SK-N-SH treated with all-trans-retinoic acid at 6 μM for 48 hours (cell line): ENCODE results near the gene FOXF1.

Experiments used
- ARNTL ChIP-seq: fragments of 450-650 bp; formaldehyde crosslinking; IDR thresholded peaks from 2 replicates; pipeline ENCODE4 v1.5.0; 2020; ENCODE audit warnings: low read depth, mild to moderate bottlenecking, moderate library complexity, borderline replicate concordance
- CSDC2 ChIP-seq: fragments of 250-450 bp; sonication (Bioruptor Pico); IDR thresholded peaks from 2 replicates; pipeline ENCODE4 v1.5.0; 2020; ENCODE audit warnings: mild to moderate bottlenecking, moderate library complexity
- ESRRG ChIP-seq: fragments of 250-450 bp; sonication (Bioruptor Pico); IDR thresholded peaks from 2 replicates; pipeline ENCODE4 v1.6.1; 2021; ENCODE audit warnings: mild to moderate bottlenecking
- GLIS3 ChIP-seq: fragments of 250-450 bp; sonication (Bioruptor Pico); IDR thresholded peaks from 2 replicates; pipeline ENCODE4 v1.5.0; 2020; ENCODE audit warnings: mild to moderate bottlenecking, moderate library complexity
- OSR1 ChIP-seq: fragments of 250-450 bp; sonication (Bioruptor Pico); IDR thresholded peaks from 2 replicates; pipeline ENCODE4 v1.8.0; 2022; ENCODE audit warnings: moderate library complexity, mild to moderate bottlenecking, inconsistent platforms
- TCF4 ChIP-seq: fragments of 250-450 bp; sonication (Bioruptor Pico); IDR thresholded peaks from 2 replicates; pipeline ENCODE4 v1.8.0; 2021; ENCODE audit warnings: mild to moderate bottlenecking, moderate library complexity, borderline replicate concordance
- TOX ChIP-seq: fragments of 250-450 bp; sonication (Bioruptor Pico); IDR thresholded peaks from 2 replicates; pipeline ENCODE4 v1.8.0; 2021; ENCODE audit warnings: mild to moderate bottlenecking, moderate library complexity, borderline replicate concordance
- ZC3H10 ChIP-seq: fragments of 250-450 bp; sonication (Bioruptor Pico); IDR thresholded peaks from 2 replicates; pipeline ENCODE4 v1.5.1; 2021; ENCODE audit warnings: mild to moderate bottlenecking, moderate library complexity
- ZFP30 ChIP-seq: fragments of 450-650 bp; formaldehyde crosslinking; IDR thresholded peaks from 2 replicates; pipeline ENCODE4 v1.5.0; 2022; ENCODE audit warnings: mild to moderate bottlenecking, moderate library complexity
- ZNF70 ChIP-seq: fragments of 450-650 bp; formaldehyde crosslinking; IDR thresholded peaks from 2 replicates; pipeline ENCODE4 v1.5.0; 2020; ENCODE audit warnings: mild to moderate bottlenecking, moderate library complexity
- TF ChIP-seq, protein P1 (sequence below): fragments of 250-450 bp; sonication (Bioruptor Pico); IDR thresholded peaks from 2 replicates; pipeline ENCODE4 v1.8.0; 2021; ENCODE audit warnings: low read depth, mild to moderate bottlenecking, moderate library complexity, borderline replicate concordance

DNA sequence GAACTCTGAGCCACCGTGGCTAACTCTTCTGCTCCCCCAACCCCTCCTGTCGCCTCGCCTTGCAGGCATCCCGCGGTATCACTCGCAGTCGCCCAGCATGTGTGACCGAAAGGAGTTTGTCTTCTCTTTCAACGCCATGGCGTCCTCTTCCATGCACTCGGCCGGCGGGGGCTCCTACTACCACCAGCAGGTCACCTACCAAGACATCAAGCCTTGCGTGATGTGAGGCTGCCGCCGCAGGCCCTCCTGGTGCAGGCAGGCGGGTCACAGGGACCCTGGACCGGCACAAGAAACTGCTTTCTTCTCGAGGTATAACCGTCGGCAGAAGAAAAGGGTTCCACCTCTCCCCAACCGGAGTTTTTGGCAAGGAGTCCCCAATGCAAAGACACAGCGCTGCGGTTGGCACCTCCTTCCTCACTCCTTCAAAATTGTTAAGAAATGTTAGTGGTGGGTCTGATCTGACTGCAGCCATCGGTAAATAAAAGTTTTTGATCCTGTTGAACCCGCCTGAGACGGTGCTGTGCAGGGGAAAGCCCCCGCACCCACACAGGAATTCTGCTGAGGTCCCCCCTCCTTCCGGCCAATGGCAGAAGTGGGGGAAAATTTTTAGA lies 2.6 kb downstream of the FOXF1 start:
- TF ChIP-seq, protein P1, sequence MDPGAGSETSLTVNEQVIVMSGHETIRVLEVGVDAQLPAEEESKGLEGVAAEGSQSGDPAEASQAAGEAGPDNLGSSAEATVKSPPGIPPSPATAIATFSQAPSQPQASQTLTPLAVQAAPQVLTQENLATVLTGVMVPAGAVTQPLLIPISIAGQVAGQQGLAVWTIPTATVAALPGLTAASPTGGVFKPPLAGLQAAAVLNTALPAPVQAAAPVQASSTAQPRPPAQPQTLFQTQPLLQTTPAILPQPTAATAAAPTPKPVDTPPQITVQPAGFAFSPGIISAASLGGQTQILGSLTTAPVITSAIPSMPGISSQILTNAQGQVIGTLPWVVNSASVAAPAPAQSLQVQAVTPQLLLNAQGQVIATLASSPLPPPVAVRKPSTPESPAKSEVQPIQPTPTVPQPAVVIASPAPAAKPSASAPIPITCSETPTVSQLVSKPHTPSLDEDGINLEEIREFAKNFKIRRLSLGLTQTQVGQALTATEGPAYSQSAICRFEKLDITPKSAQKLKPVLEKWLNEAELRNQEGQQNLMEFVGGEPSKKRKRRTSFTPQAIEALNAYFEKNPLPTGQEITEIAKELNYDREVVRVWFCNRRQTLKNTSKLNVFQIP (CRISPR knock-in tag), result no peak
- TF ChIP-seq GLIS3, result no peak
- no peak for TF ChIP-seq ZC3H10 (CRISPR knock-in tag)
- TF ChIP-seq ZNF70 (CRISPR knock-in tag), result no peak
- TF ChIP-seq TCF4 (CRISPR knock-in tag), result no peak
- no peak for TF ChIP-seq TOX
- no peak for TF ChIP-seq ZFP30 (CRISPR knock-in tag)
- no peak for TF ChIP-seq OSR1 (CRISPR knock-in tag)
- no peak for TF ChIP-seq CSDC2
- TF ChIP-seq ESRRG, result no peak
- TF ChIP-seq ARNTL (CRISPR knock-in tag), result no peak
